ENCODE results near the gene NLRP10. TPM values are rescaled to one million over a fixed set of nuclear protein-coding genes. Genes with fewer than 3 reads are reported as not detected.

NLRP10 gene
- total RNA-seq, 1 donor from 2014 or later = not detected

DNA sequence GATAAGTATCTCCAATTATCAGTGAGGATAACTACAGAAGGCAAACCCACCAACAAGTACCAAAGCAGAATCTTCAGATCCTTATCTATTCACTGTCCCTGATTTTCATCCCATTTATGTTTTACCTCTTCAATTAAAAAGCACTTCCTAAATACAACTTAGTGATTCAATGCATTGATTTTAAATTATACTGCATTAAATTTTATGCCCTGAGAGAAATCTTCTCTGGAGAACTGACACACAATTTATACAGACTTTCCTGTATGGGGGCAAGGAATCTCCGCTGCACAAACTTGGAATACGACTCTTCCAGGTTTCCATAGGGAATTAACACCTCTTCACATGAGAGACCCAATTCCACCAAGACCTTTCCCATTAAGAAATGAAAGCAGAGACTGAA, 23.6 kb downstream of the NLRP10 start, which contains the start of gene OR10A3:
TSS of gene OR10A3 (minus strand) at position 101 of the 400 bp plus-strand sequence. CDS start 2,188 bp downstream, outside the sequence.
- TF ChIP-seq, protein P1, sequence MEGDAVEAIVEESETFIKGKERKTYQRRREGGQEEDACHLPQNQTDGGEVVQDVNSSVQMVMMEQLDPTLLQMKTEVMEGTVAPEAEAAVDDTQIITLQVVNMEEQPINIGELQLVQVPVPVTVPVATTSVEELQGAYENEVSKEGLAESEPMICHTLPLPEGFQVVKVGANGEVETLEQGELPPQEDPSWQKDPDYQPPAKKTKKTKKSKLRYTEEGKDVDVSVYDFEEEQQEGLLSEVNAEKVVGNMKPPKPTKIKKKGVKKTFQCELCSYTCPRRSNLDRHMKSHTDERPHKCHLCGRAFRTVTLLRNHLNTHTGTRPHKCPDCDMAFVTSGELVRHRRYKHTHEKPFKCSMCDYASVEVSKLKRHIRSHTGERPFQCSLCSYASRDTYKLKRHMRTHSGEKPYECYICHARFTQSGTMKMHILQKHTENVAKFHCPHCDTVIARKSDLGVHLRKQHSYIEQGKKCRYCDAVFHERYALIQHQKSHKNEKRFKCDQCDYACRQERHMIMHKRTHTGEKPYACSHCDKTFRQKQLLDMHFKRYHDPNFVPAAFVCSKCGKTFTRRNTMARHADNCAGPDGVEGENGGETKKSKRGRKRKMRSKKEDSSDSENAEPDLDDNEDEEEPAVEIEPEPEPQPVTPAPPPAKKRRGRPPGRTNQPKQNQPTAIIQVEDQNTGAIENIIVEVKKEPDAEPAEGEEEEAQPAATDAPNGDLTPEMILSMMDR (IDR thresholded peaks at IDR 0.05; ENCODE audit: borderline replicate concordance) = no peak
- Histone ChIP-seq H3K27ac (replicated peaks) (no peak within 1 kb of the TSS), H3K4me1 (no peaks in the 10 kb centered on the region), H3K9me3 (replicated peaks) (peaks cover 42% of the 10 kb centered on the region), H3K36me3 (no peaks in the 10 kb centered on the region), H3K27me3 (ENCODE audit: low read depth) (peaks cover 9% of the 10 kb centered on the region), H3K4me3 (no peak within 1 kb of the TSS)
- no peak for DNase-seq
- intact Hi-C loops (cut with micrococcal nuclease) = no loop called here

DNA sequence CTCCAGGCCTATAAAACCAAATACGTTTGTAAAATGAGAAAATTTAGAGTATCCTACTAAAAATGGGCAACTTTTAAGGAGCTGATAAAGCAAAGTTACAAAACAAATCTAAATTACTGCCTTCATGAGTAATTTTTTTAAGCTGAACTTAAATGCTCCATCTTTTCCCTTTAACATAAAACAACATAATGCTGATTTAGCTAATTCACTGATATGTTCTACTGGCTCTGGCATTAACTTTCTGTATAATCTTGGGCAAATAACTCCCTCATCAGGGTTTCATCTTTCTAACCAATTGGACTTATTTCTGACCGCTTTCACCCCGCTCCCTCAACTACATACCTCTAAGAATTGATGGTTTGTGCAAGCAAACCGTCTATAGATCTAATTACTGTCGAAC, 24.1 kb downstream of the NLRP10 start:
- H3K4me1 ChIP-seq = no peaks in the 10 kb centered on the region
- no peak overlapping the region for H3K27ac ChIP-seq (replicated peaks)
- peaks cover 4% of the 10 kb centered on the region for H3K27me3 ChIP-seq (ENCODE audit: low read depth)
- H3K9me3 ChIP-seq (replicated peaks) = peaks cover 42% of the 10 kb centered on the region
- H3K36me3 ChIP-seq = no peaks in the 10 kb centered on the region
- no peak for DNase-seq
- H3K4me3 ChIP-seq = no peak overlapping the region
- TF ChIP-seq, protein P1 (IDR thresholded peaks at IDR 0.05; ENCODE audit: borderline replicate concordance) = no peak
- intact Hi-C loops (cut with micrococcal nuclease) = no loop called here

DNA sequence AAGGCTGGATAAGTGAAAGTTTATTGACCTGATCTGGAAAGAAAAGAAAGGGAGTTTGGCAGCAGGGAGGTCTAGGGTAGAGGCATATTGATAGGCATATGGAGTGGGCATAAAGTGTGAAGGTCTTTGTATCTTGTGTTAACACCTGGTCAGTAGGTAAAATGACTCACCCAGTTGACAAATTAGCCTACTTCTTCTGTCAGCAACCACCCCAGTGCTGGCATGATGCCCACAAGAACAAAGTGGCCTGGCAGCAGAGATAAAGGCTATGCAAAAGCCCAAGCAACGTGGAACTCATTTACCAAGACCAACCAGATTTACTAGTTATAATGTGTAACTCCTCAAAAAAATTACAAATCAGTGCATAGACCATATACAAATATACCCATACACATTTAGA, 28.6 kb downstream of the NLRP10 start:
- no peak for DNase-seq
- Histone ChIP-seq H3K9me3 (replicated peaks) (peaks cover 5% of the 10 kb centered on the region), H3K36me3 (no peaks in the 10 kb centered on the region), H3K27ac (replicated peaks) (no peak overlapping the region), H3K4me3 (no peak overlapping the region), H3K4me1 (no peaks in the 10 kb centered on the region), H3K27me3 (ENCODE audit: low read depth) (peaks cover 7% of the 10 kb centered on the region)
- TF ChIP-seq, protein P1 (IDR thresholded peaks at IDR 0.05; ENCODE audit: borderline replicate concordance) = no peak
- intact Hi-C loops (cut with micrococcal nuclease) = no loop called here

DNA sequence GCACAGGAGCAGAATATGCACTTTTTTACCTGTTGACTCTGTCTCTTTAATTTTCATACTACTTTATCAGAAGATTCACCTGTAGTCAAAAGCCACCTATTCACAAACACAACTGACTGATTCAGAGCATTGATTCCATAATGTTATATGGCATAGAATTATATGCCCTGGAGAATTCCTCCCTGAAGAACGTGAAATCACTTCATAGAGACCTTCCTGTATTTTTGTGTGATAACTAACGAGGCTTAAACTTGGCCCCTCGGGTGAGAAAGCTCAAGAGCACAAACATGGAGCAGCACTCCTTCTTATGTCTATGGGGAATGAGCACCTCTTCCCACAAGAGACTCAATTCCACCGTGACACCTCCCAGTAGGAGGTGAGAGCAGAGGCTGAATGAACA, 34.1 kb downstream of the NLRP10 start, which contains the start of gene OR10A6:
TSS of gene OR10A6 (minus strand) at position 101 of the 400 bp plus-strand sequence. CDS start 2,606 bp downstream, outside the sequence.
- Histone ChIP-seq H3K4me1 (no peaks in the 10 kb centered on the region), H3K9me3 (replicated peaks) (peaks cover 5% of the 10 kb centered on the region), H3K27me3 (ENCODE audit: low read depth) (peaks cover 19% of the 10 kb centered on the region), H3K36me3 (no peaks in the 10 kb centered on the region), H3K27ac (replicated peaks) (no peak within 1 kb of the TSS), H3K4me3 (no peak within 1 kb of the TSS)
- no peak for DNase-seq
- TF ChIP-seq, protein P1 (IDR thresholded peaks at IDR 0.05; ENCODE audit: borderline replicate concordance) = no peak
- intact Hi-C loops (cut with micrococcal nuclease) = no loop called here

DNA sequence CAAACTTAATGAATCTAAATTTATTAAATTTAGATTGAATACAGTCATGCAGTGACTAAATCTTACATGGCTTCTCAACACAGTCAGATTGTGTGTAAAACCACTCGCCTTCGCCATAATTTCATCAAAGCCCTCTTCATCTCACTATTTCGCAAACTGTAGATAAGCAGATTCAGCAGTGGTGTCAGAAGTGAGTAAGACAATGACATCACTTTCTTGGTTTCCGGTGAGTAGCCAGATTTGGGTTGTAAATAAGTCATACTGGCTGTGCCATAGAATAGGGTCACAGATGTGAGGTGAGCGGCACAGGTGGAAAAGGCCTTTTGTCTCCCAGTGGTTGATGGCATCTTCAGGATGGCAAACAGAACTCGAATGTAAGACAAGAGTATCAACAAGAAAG, 37.6 kb downstream of the NLRP10 start:
- TF ChIP-seq, protein P1 (IDR thresholded peaks at IDR 0.05; ENCODE audit: borderline replicate concordance) = no peak
- no peak overlapping the region for H3K27ac ChIP-seq (replicated peaks)
- no peak for DNase-seq
- peaks cover 22% of the 10 kb centered on the region for H3K27me3 ChIP-seq (ENCODE audit: low read depth)
- intact Hi-C loops (cut with micrococcal nuclease) = no loop called here
- no peaks in the 10 kb centered on the region for H3K4me1 ChIP-seq
- H3K9me3 ChIP-seq (replicated peaks) = peaks cover 7% of the 10 kb centered on the region
- H3K4me3 ChIP-seq = no peak overlapping the region
- no peaks in the 10 kb centered on the region for H3K36me3 ChIP-seq

All from left ventricle myocardium inferior (tissue), 1 donor.